ENCODE data around the gene FAM53A. TPM values are rescaled to one million over a fixed set of nuclear protein-coding genes. Genes with fewer than 3 reads are reported as not detected.

Gene FAM53A
- total RNA-seq, 1 donor from 2014 or later = 10.5 TPM

GRCh38 chr4:1691737-1692373, 7.7 kb upstream of the FAM53A start:
- H3K27me3 Mint-ChIP-seq (ENCODE audit: low read depth) = no peaks in the 10 kb centered on the region
- TF ChIP-seq, protein P1, sequence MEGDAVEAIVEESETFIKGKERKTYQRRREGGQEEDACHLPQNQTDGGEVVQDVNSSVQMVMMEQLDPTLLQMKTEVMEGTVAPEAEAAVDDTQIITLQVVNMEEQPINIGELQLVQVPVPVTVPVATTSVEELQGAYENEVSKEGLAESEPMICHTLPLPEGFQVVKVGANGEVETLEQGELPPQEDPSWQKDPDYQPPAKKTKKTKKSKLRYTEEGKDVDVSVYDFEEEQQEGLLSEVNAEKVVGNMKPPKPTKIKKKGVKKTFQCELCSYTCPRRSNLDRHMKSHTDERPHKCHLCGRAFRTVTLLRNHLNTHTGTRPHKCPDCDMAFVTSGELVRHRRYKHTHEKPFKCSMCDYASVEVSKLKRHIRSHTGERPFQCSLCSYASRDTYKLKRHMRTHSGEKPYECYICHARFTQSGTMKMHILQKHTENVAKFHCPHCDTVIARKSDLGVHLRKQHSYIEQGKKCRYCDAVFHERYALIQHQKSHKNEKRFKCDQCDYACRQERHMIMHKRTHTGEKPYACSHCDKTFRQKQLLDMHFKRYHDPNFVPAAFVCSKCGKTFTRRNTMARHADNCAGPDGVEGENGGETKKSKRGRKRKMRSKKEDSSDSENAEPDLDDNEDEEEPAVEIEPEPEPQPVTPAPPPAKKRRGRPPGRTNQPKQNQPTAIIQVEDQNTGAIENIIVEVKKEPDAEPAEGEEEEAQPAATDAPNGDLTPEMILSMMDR (IDR thresholded peaks at IDR 0.05; ENCODE audit: unreplicated experiment) = no peak
- no peaks in the 10 kb centered on the region for H3K4me1 Mint-ChIP-seq
- no peaks in the 10 kb centered on the region for H3K9me3 Mint-ChIP-seq
- no peak overlapping the region for H3K4me3 Mint-ChIP-seq
- H3K36me3 Mint-ChIP-seq = peaks cover 29% of the 10 kb centered on the region
- DNase-seq (ENCODE audit: low spot score in 2 of 2, unreplicated experiment in 2 of 2) = no peak
- no peak overlapping the region for H3K27ac Mint-ChIP-seq

DNA sequence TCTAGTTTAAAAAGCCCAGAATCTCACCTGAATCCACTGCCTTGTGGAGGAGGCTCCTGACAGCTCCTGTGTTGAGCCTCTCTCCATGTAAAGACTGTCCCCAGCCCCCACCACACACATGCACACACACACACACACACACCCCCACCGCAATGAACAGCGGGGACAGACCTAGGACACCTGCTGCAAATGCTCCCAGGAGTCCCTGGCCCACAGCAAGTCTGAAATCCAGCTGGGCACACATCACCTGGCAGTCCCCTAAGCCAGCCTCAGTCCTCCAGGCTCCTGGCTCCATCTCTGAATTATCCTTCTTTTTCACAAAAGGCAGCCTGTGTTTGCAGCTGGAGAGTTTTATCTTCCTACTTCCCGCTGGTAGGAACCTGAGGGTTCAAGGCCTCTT, 6.6 kb upstream of the FAM53A start:
- Mint-ChIP-seq H3K27me3 (ENCODE audit: low read depth) (no peaks in the 10 kb centered on the region), H3K36me3 (peaks cover 25% of the 10 kb centered on the region), H3K9me3 (no peaks in the 10 kb centered on the region), H3K27ac (no peak overlapping the region), H3K4me1 (no peaks in the 10 kb centered on the region), H3K4me3 (no peak overlapping the region)
- TF ChIP-seq, protein P1 (IDR thresholded peaks at IDR 0.05; ENCODE audit: unreplicated experiment) = no peak
- no peak for DNase-seq (ENCODE audit: low spot score in 2 of 2, unreplicated experiment in 2 of 2)

- Mint-ChIP-seq H3K4me1 (peaks cover 10% of the 10 kb centered on the region), H3K27ac (no peak overlapping the region), H3K9me3 (no peaks in the 10 kb centered on the region), H3K36me3 (peaks cover 11% of the 10 kb centered on the region), H3K4me3 (peak overlapping the region; percentile 34), H3K27me3 (ENCODE audit: low read depth) (no peaks in the 10 kb centered on the region)
- TF ChIP-seq, protein P1 (IDR thresholded peaks at IDR 0.05; ENCODE audit: unreplicated experiment) = no peak
- no peak for DNase-seq (ENCODE audit: low spot score in 2 of 2, unreplicated experiment in 2 of 2)
Measured at GRCh38 chr4:1686440-1687036, 2.4 kb upstream of the FAM53A start.

DNA sequence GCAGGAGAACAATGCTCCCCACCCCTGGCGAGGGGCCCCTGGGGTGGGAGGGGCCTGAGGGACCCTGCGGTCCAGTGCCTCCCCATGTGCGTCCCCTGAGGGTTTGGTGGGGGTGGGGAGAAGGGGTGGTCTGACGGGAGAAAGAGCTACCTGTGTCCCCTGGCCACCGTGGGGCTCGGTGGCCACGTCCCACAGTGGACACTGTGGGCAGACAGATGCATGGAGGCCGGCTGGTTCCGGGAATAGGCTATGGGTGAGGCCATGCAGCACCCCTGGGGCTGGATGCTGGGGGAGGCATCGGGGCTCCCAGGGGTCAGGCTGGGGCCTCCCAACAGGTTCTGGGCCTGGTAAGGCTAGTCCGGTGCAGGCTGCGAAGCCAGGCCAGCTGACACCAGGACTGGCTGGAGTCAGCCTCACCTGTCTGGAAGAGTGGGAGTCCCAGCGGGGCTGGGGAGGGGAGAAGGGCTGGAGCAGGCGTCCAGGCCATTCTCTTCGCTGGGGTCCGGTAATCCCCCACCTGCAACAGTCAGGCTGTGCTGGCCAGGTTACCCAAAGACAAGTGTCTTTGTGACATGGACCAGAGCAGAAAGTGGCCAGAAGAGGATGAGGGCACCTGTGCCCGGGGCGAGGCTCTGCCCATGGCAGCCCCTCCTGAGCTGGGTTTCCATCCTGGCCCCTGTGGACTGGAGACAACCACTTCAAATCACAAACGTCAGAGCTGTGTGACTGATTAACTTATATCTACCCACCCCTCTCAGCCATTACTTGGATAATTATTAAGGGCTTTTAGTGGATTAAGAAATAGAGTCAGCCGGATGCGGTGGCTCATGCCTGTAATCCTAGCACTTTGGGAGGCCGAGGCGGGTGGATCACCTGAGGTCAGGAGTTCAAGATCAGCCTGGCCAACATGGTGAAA, 1.4 kb upstream of the FAM53A start:
- TF ChIP-seq, protein P1 (IDR thresholded peaks at IDR 0.05; ENCODE audit: unreplicated experiment) = no peak
- Mint-ChIP-seq H3K4me1 (peaks cover 10% of the 10 kb centered on the region), H3K9me3 (no peaks in the 10 kb centered on the region), H3K36me3 (peaks cover 5% of the 10 kb centered on the region), H3K4me3 (peak overlapping the region; percentile 30), H3K27me3 (ENCODE audit: low read depth) (no peaks in the 10 kb centered on the region), H3K27ac (peak overlapping the region; percentile 25)
- no peak for DNase-seq (ENCODE audit: low spot score in 2 of 2, unreplicated experiment in 2 of 2)

- Mint-ChIP-seq H3K27ac (peak overlapping the region; percentile 50), H3K27me3 (ENCODE audit: low read depth) (no peaks in the 10 kb centered on the region), H3K36me3 (peaks cover 2% of the 10 kb centered on the region), H3K4me1 (peaks cover 10% of the 10 kb centered on the region), H3K9me3 (no peaks in the 10 kb centered on the region), H3K4me3 (peak overlapping the region; percentile 56)
- TF ChIP-seq, protein P1 (IDR thresholded peaks at IDR 0.05; ENCODE audit: unreplicated experiment) = no peak
- no peak for DNase-seq (ENCODE audit: low spot score in 2 of 2, unreplicated experiment in 2 of 2)
Measured at GRCh38 chr4:1684506-1685234, 557 bp upstream of the FAM53A start.

Measured in mesothelial cell of epicardium (in vitro differentiated cells).